CD14-positive monocyte (primary cell): ENCODE results near the gene TMPRSS3. TPM values are rescaled to one million over a fixed set of nuclear protein-coding genes. Genes with fewer than 3 reads are reported as not detected.

Source experiments
- DNase-seq, 3 donors: peaks; one replicate each; pipeline ENCODE4 v3.0.0-alpha.2; 2011 to 2022
- H2AFZ ChIP-seq: 2 replicates; pipeline ENCODE4 v1.6.0; 2012; ENCODE audit warnings: mild to moderate bottlenecking, low read depth, low read length, inconsistent platforms; ENCODE audit not compliant: insufficient read depth, poor library complexity, severe bottlenecking
- H3K27ac ChIP-seq, 2 donors: 1 replicate in 1 of 2; 2 replicates in 1 of 2; pipeline ENCODE4 v1.5.1; 2012 to 2013; ENCODE audit warnings: low read length in 2 of 2, control low read depth in 1 of 2, inconsistent platforms in 1 of 2, low read depth in 1 of 2, mild to moderate bottlenecking in 1 of 2
- H3K27me3 ChIP-seq, 2 donors: one replicate each; pipeline versions ENCODE4 v1.6.0 to v1.6.1; 2011 to 2013; ENCODE audit warnings: low read length in 2 of 2; ENCODE audit not compliant: control insufficient read depth in 2 of 2, insufficient read depth in 2 of 2
- H3K36me3 ChIP-seq, 2 donors: replicated peaks in 1 of 2; 1 replicate in 1 of 2; 2 replicates in 1 of 2; pipeline versions ENCODE4 v1.5.1 to v1.6.1; 2012 to 2013; ENCODE audit warnings: low read length in 2 of 2, control low read depth in 1 of 2, inconsistent platforms in 1 of 2, mild to moderate bottlenecking in 1 of 2; ENCODE audit not compliant: insufficient read depth in 2 of 2, control insufficient read depth in 1 of 2
- H3K4me1 ChIP-seq, 2 donors: 1 replicate in 1 of 2; 2 replicates in 1 of 2; pipeline versions ENCODE4 v1.5.1 to v1.6.1; 2012 to 2013; ENCODE audit warnings: low read length in 2 of 2, control low read depth in 1 of 2, inconsistent platforms in 1 of 2, mild to moderate bottlenecking in 1 of 2, moderate library complexity in 1 of 2; ENCODE audit not compliant: insufficient read depth in 2 of 2, control insufficient read depth in 1 of 2
- H3K4me2 ChIP-seq: replicated peaks from 2 replicates; pipeline ENCODE3; 2012; ENCODE audit warnings: low read length, moderate library complexity, mild to moderate bottlenecking; ENCODE audit not compliant: poor library complexity, severe bottlenecking; ENCODE audit errors: extremely low read depth
- H3K4me3 ChIP-seq, 3 experiments: fragments of 200-600 bp in 1 of 3; sonication (generic) in 1 of 3; replicated peaks in 1 of 3; 1 replicate in 2 of 3; 2 replicates in 1 of 3; pipeline ENCODE4 v1.5.1; 2011 to 2013; ENCODE audit warnings: low read length in 3 of 3, mild to moderate bottlenecking in 3 of 3, control low read depth in 2 of 3, low read depth in 2 of 3, inconsistent platforms in 1 of 3, moderate library complexity in 1 of 3
- H3K79me2 ChIP-seq: 2 replicates; pipeline ENCODE4 v1.6.0; 2012; ENCODE audit warnings: mild to moderate bottlenecking, control low read depth, inconsistent platforms, low read length, moderate library complexity; ENCODE audit not compliant: insufficient read depth
- H3K9ac ChIP-seq: 2 replicates; pipeline ENCODE4 v1.6.0; 2017; ENCODE audit warnings: low read length, mild to moderate bottlenecking; ENCODE audit not compliant: insufficient read depth, poor library complexity, severe bottlenecking
- H3K9me3 ChIP-seq, 2 donors: replicated peaks in 1 of 2; 1 replicate in 1 of 2; 2 replicates in 1 of 2; pipeline versions ENCODE4 v1.5.1 to v1.6.1; 2012 to 2013; ENCODE audit warnings: low read length in 2 of 2, control low read depth in 1 of 2; ENCODE audit not compliant: control insufficient read depth in 1 of 2, insufficient read depth in 1 of 2
- H4K20me1 ChIP-seq: 2 replicates; pipeline ENCODE4 v1.6.0; 2012; ENCODE audit warnings: mild to moderate bottlenecking, low read length, control low read depth, moderate library complexity; ENCODE audit not compliant: insufficient read depth
- H3K27ac Mint-ChIP-seq, 7 donors: one replicate each; pipeline ENCODE4 v1.8.0; 2020; ENCODE audit warnings: mild to moderate bottlenecking in 7 of 7, mixed read lengths in 7 of 7, moderate library complexity in 6 of 7, inconsistent platforms in 2 of 7
- H3K27me3 Mint-ChIP-seq, 3 donors: one replicate each; pipeline ENCODE4 v1.8.0; 2021 to 2022; ENCODE audit warnings: low read depth in 3 of 3, mild to moderate bottlenecking in 3 of 3, mixed read lengths in 3 of 3, moderate library complexity in 3 of 3, inconsistent platforms in 1 of 3
- H3K36me3 Mint-ChIP-seq, 2 donors: one replicate each; pipeline ENCODE4 v1.8.0; 2020; ENCODE audit warnings: mixed read lengths in 2 of 2, inconsistent platforms in 1 of 2, mild to moderate bottlenecking in 1 of 2
- H3K4me1 Mint-ChIP-seq: one replicate; pipeline ENCODE4 v1.8.0; 2020; ENCODE audit warnings: mild to moderate bottlenecking, mixed read lengths
- H3K4me3 Mint-ChIP-seq, 2 donors: one replicate each; pipeline ENCODE4 v1.8.0; 2020; ENCODE audit warnings: mild to moderate bottlenecking in 2 of 2, mixed read lengths in 2 of 2, moderate library complexity in 1 of 2
- H3K9me3 Mint-ChIP-seq, 7 donors: one replicate each; pipeline ENCODE4 v1.8.0; 2020 to 2022; ENCODE audit warnings: mixed read lengths in 7 of 7, mild to moderate bottlenecking in 6 of 7, moderate library complexity in 6 of 7, inconsistent platforms in 2 of 7
- WGBS: methylation state at CpG from one replicate; pipeline ENCODE4 v1.1.5; 2013; ENCODE audit warnings: missing lambda C conversion rate; ENCODE audit not compliant: insufficient coverage; 5-methylcytosine and 5-hydroxymethylcytosine counted together
- intact Hi-C, 2 donors: fragments of 100-400 bp; cut with micrococcal nuclease; formaldehyde crosslinking; loops; one replicate each; pipeline versions ENCODE4 v1.15.0 to v1.15.1; 2023
- polyA plus RNA-seq, 3 donors: library from polyadenylated mRNA; depleted of rRNA in 1 of 3; unstranded in 2 of 3; stranded (reverse) in 1 of 3; fragments of 300-500 nt in 2 of 3; fragments of >200 nt in 1 of 3; fragmentation: Illumina TruSeq in 2 of 3; gene quantifications; 1 replicate in 2 of 3; 2 replicates in 1 of 3; pipeline ENCODE4 v1.2.3, GENCODE V29; 2012 to 2021
- TF ChIP-seq, protein P1 (sequence below): fragments of 200-600 bp; IDR thresholded peaks from one replicate; pipeline ENCODE4 v1.8.0; 2022; ENCODE audit warnings: antibody characterized with exemption, mild to moderate bottlenecking

The TMPRSS3 gene
- polyA plus RNA-seq, 3 donors, result 0.30 TPM; not detected in 2

DNA sequence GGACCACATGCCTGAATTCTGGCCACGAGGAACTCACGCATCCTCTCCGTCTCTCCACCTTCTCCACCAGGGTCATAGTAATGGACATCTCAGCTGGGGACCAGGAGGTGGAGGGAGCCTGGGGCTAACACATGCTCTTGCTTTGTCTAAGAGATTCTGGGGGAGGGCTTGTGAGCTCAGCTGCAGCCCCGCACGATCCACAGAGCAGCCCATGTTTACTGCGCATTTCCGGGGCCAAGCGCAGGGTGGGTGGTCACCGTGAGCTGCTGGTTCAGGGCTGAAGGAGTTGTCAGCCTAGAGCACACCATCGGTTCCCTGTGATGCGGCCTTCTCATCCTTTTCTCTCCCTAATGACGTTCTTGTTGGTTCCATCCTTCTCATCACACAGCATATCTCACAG lies 37.6 kb downstream of the TMPRSS3 start:
- WGBS, result 95% methylated on average over 7 of the region's 12 CpGs
- Mint-ChIP-seq H3K36me3 (no peaks in the 10 kb centered on the region), H3K9me3 (peaks cover 4 to 29% (median 18%) of the 10 kb centered on the region in 7 donors), H3K4me1 (no peaks in the 10 kb centered on the region), H3K4me3 (no peak overlapping the region), H3K27ac (no peak overlapping the region), H3K27me3 (peaks cover 4 to 10% (median 6%) of the 10 kb centered on the region in 3 donors)
- DNase-seq, result no peak
- Histone ChIP-seq H3K4me2 (no peak overlapping the region), H3K79me2 (no peaks in the 10 kb centered on the region), H2AFZ (no peak overlapping the region), H3K27me3 (no peaks in the 10 kb centered on the region), H3K4me1 (no peaks in the 10 kb centered on the region), H4K20me1 (no peaks in the 10 kb centered on the region), H3K27ac (no peak overlapping the region), H3K9ac (no peak overlapping the region), H3K9me3 (peaks cover 3 to 17% of the 10 kb centered on the region in 2 donors), H3K36me3 (no peaks in the 10 kb centered on the region), H3K4me3 (no peak overlapping the region)
- intact Hi-C loops, result no loop called here
- TF ChIP-seq, protein P1, sequence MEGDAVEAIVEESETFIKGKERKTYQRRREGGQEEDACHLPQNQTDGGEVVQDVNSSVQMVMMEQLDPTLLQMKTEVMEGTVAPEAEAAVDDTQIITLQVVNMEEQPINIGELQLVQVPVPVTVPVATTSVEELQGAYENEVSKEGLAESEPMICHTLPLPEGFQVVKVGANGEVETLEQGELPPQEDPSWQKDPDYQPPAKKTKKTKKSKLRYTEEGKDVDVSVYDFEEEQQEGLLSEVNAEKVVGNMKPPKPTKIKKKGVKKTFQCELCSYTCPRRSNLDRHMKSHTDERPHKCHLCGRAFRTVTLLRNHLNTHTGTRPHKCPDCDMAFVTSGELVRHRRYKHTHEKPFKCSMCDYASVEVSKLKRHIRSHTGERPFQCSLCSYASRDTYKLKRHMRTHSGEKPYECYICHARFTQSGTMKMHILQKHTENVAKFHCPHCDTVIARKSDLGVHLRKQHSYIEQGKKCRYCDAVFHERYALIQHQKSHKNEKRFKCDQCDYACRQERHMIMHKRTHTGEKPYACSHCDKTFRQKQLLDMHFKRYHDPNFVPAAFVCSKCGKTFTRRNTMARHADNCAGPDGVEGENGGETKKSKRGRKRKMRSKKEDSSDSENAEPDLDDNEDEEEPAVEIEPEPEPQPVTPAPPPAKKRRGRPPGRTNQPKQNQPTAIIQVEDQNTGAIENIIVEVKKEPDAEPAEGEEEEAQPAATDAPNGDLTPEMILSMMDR, result no peak

DNA sequence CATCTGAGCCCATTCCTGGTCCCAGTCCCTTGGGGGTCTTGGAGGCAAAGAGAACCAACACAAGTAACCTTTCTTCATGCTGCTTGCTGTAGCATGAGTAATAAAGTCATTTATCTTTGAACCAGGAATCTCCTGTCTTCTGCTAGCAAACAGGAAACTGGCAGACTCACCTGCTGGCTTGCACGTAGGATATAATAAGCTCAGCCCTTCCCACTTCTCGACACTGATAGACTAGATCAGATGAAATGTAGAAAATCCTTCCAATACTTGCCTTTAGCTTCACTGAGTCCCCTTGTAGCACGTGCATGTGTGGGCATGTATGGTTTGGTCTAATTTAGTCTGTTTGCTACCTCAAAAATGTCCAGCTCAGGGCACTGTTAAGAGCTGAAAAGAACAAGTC lies 38.5 kb downstream of the TMPRSS3 start:
- no peak overlapping the region for H3K27ac Mint-ChIP-seq
- Histone ChIP-seq H3K27ac (no peak overlapping the region), H3K27me3 (no peaks in the 10 kb centered on the region), H3K36me3 (no peaks in the 10 kb centered on the region), H2AFZ (no peak overlapping the region), H3K4me3 (no peak overlapping the region), H3K79me2 (no peaks in the 10 kb centered on the region), H3K9me3 (peaks cover 3 to 17% of the 10 kb centered on the region in 2 donors), H3K9ac (no peak overlapping the region), H3K4me2 (no peak overlapping the region), H3K4me1 (no peaks in the 10 kb centered on the region), H4K20me1 (no peaks in the 10 kb centered on the region)
- TF ChIP-seq, protein P1, result no peak
- intact Hi-C loops, result no loop called here
- peaks cover 4 to 29% (median 18%) of the 10 kb centered on the region in 7 donors for H3K9me3 Mint-ChIP-seq
- no peak for DNase-seq
- H3K27me3 Mint-ChIP-seq, result peaks cover 6 to 8% (median 6%) of the 10 kb centered on the region in 3 donors
- no peaks in the 10 kb centered on the region for H3K36me3 Mint-ChIP-seq
- WGBS, result no CpG with 5 or more reads among the region's 3 CpGs
- H3K4me1 Mint-ChIP-seq, result no peaks in the 10 kb centered on the region
- H3K4me3 Mint-ChIP-seq, result no peak overlapping the region
